Keratinocyte (primary cell): ENCODE data around the gene CYB5A. TPM values are rescaled to one million over a fixed set of nuclear protein-coding genes. Genes with fewer than 3 reads are reported as not detected.

Source experiments
- DNase-seq: peaks from one replicate; pipeline ENCODE4 v3.0.0-alpha.2; 2011; ENCODE audit warnings: low read depth, missing footprints, low spot score
- FAIRE-seq: peaks from 2 replicates; lab custom pipeline; 2011; peaks lifted over from hg19 to GRCh38; lab: Jason Lieb, UNC
- H2AFZ ChIP-seq: 2 replicates; pipeline ENCODE4 v1.6.0; 2012; ENCODE audit warnings: low read length, control low read depth, inconsistent platforms; ENCODE audit not compliant: control insufficient read depth
- H3K27ac ChIP-seq: 2 replicates; pipeline ENCODE4 v1.5.1; 2011; ENCODE audit warnings: low read length; ENCODE audit not compliant: control insufficient read depth, insufficient read depth
- H3K27me3 ChIP-seq: 3 replicates; pipeline ENCODE4 v1.6.0; 2011; ENCODE audit warnings: low read length; ENCODE audit not compliant: control insufficient read depth, insufficient read depth; ENCODE audit errors: extremely low read depth
- H3K36me3 ChIP-seq, 2 experiments: 2 replicates in 1 of 2; 3 replicates in 1 of 2; pipeline ENCODE4 v1.5.1; 2011; ENCODE audit warnings: low read length in 2 of 2, mild to moderate bottlenecking in 1 of 2; ENCODE audit not compliant: control insufficient read depth in 2 of 2, insufficient read depth in 2 of 2; ENCODE audit errors: extremely low read depth in 1 of 2
- H3K4me1 ChIP-seq: 3 replicates; pipeline ENCODE4 v1.5.1; 2011; ENCODE audit warnings: low read length; ENCODE audit not compliant: control insufficient read depth, insufficient read depth; ENCODE audit errors: extremely low read depth
- H3K4me2 ChIP-seq: 3 replicates; pipeline ENCODE4 v1.6.0; 2011; ENCODE audit warnings: low read depth, low read length; ENCODE audit not compliant: control insufficient read depth, insufficient read depth; ENCODE audit errors: extremely low read depth
- H3K4me3 ChIP-seq, 3 experiments: fragments of 200-600 bp in 1 of 3; sonication (generic) in 1 of 3; 2 replicates in 2 of 3; 3 replicates in 1 of 3; pipeline ENCODE4 v1.5.1; 2011 to 2016; ENCODE audit warnings: low read length in 3 of 3, mild to moderate bottlenecking in 3 of 3, control low read depth in 2 of 3, inconsistent platforms in 1 of 3, low read depth in 1 of 3, mixed read lengths in 1 of 3, mixed run types in 1 of 3, moderate library complexity in 1 of 3; ENCODE audit not compliant: control insufficient read depth in 2 of 3, insufficient read depth in 2 of 3; ENCODE audit errors: extremely low read depth in 1 of 3
- H3K79me2 ChIP-seq: 2 replicates; pipeline ENCODE4 v1.6.0; 2012; ENCODE audit warnings: low read length; ENCODE audit not compliant: control insufficient read depth, insufficient read depth
- H3K9ac ChIP-seq: 3 replicates; pipeline ENCODE4 v1.6.0; 2011; ENCODE audit warnings: low read length; ENCODE audit not compliant: control insufficient read depth, insufficient read depth; ENCODE audit errors: extremely low read depth
- H3K9me1 ChIP-seq: 3 replicates; pipeline ENCODE4 v1.6.0; 2011; ENCODE audit warnings: low read length; ENCODE audit not compliant: control insufficient read depth, insufficient read depth; ENCODE audit errors: extremely low read depth
- H3K9me3 ChIP-seq: 2 replicates; pipeline ENCODE4 v1.5.1; 2012; ENCODE audit warnings: low read depth, low read length; ENCODE audit not compliant: control insufficient read depth
- H4K20me1 ChIP-seq: 3 replicates; pipeline ENCODE4 v1.6.0; 2011; ENCODE audit warnings: low read length; ENCODE audit not compliant: control insufficient read depth, insufficient read depth; ENCODE audit errors: extremely low read depth
- EZH2 ChIP-seq: IDR thresholded peaks from one replicate; pipeline ENCODE4 v1.6.1; 2012; ENCODE audit warnings: inconsistent platforms, mild to moderate bottlenecking, low read length, moderate library complexity
- dilution Hi-C: fragments of 300-500 bp; cut with MboI; formaldehyde crosslinking; loops from one replicate; pipeline ENCODE4 v1.7.0; 2020; ENCODE audit warnings: low sequenced_read_pairs; ENCODE audit not compliant: extremely low pct_ligation_motif_present
- polyA plus RNA-seq, 5 experiments: library from polyadenylated mRNA; depleted of rRNA in 3 of 5; stranded (reverse) in 3 of 5; stranded (forward) in 1 of 5; unstranded in 1 of 5; fragments of >200 nt; gene quantifications; 1 replicate in 1 of 5; 2 replicates in 3 of 5; 3 replicates in 1 of 5; pipeline versions ENCODE4 v1.2.1 to v1.2.3, GENCODE V29; 2011 to 2012; ENCODE audit warnings: missing spikeins in 2 of 5, low read depth in 1 of 5, low replicate concordance in 1 of 5
- TF ChIP-seq, protein P1 (sequence below), 3 experiments: IDR thresholded peaks in 1 of 3; conservative IDR thresholded peaks in 1 of 3; optimal IDR thresholded peaks in 1 of 3; 2 replicates in 2 of 3; 3 replicates in 1 of 3; pipeline versions ENCODE3 to v1.5.1; 2011; ENCODE audit warnings: low read length in 3 of 3, mild to moderate bottlenecking in 3 of 3, moderate library complexity in 2 of 3, control low read depth in 1 of 3, inconsistent platforms in 1 of 3; ENCODE audit not compliant: insufficient read depth in 2 of 3; ENCODE audit errors: extremely low read depth in 1 of 3

The CYB5A gene
- polyA plus RNA-seq, 1 donor (not counting 4 experiments of a cell fraction or from before 2014, with no cell fraction given): 49.4 TPM

DNA sequence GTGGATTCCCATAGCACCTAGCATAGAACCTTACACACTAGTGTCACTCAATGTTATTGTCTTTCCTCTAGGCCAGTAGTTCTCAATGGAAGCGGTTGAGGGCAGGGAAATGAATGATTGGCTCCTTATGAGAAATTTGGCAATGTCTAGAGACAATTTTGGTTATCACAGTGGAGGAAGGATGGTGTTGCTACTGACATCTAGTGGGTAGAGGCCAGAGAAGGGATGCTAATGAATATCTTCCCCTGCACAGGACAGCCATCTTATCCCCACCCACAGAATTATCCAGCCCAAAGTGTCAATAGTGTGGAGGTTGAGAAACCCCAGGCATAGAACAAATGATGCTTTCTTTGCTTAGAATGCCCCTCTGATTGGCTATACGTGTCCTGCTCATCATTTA is 39.6 kb upstream of the CYB5A start:
- Histone ChIP-seq H2AFZ (no peak overlapping the region), H3K79me2 (no peaks in the 10 kb centered on the region), H4K20me1 (no peaks in the 10 kb centered on the region), H3K4me3 (no peak overlapping the region), H3K27ac (no peak overlapping the region), H3K9ac (no peak overlapping the region), H3K9me1 (no peaks in the 10 kb centered on the region), H3K9me3 (no peaks in the 10 kb centered on the region), H3K4me2 (no peak overlapping the region), H3K27me3 (no peaks in the 10 kb centered on the region), H3K4me1 (no peaks in the 10 kb centered on the region), H3K36me3 (no peaks in the 10 kb centered on the region)
- dilution Hi-C loops: no loop called here
- TF ChIP-seq EZH2: no peak
- TF ChIP-seq, protein P1, sequence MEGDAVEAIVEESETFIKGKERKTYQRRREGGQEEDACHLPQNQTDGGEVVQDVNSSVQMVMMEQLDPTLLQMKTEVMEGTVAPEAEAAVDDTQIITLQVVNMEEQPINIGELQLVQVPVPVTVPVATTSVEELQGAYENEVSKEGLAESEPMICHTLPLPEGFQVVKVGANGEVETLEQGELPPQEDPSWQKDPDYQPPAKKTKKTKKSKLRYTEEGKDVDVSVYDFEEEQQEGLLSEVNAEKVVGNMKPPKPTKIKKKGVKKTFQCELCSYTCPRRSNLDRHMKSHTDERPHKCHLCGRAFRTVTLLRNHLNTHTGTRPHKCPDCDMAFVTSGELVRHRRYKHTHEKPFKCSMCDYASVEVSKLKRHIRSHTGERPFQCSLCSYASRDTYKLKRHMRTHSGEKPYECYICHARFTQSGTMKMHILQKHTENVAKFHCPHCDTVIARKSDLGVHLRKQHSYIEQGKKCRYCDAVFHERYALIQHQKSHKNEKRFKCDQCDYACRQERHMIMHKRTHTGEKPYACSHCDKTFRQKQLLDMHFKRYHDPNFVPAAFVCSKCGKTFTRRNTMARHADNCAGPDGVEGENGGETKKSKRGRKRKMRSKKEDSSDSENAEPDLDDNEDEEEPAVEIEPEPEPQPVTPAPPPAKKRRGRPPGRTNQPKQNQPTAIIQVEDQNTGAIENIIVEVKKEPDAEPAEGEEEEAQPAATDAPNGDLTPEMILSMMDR (optimal IDR thresholded peaks at IDR 0.05 in 1 of 3, IDR thresholded peaks at IDR 0.05 in 1 of 3, conservative IDR thresholded peaks at IDR 0.05 in 1 of 3; ENCODE audit: extremely low read depth in 1 of 3, insufficient read depth in 2 of 3, low read length in 3 of 3): peak; percentile 29 to 71 (median 67)
- no peak for DNase-seq
- FAIRE-seq: peak; percentile 82

DNA sequence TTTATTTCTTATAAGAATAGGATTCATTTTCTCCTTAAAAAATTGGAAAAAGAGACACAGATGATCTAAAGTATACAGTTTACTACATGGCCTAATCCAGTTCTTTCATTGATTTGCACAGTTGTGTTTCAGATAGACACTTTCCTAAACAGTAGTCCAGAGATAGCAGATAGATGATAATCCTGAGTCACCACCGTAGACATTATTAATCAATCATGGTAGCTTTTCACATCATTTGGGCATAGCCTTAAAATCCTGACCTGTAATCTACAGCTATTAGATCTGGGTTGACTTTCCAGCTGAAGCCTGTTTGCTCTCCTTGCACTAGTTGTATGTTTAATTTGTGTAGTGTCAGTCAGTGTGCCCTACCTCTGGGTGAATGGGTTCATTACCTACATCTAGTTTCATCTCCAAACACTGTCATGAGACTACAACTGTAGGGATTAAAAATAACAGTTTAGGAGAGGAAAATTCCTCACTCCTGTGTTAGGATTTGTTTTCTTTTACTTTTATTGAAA is 38.0 kb upstream of the CYB5A start:
- Histone ChIP-seq H4K20me1 (no peaks in the 10 kb centered on the region), H3K27ac (no peak overlapping the region), H3K9me3 (no peaks in the 10 kb centered on the region), H3K4me3 (no peak overlapping the region), H3K36me3 (no peaks in the 10 kb centered on the region), H3K9me1 (no peaks in the 10 kb centered on the region), H3K79me2 (no peaks in the 10 kb centered on the region), H3K4me1 (no peaks in the 10 kb centered on the region), H3K9ac (no peak overlapping the region), H3K4me2 (no peak overlapping the region), H3K27me3 (no peaks in the 10 kb centered on the region), H2AFZ (no peak overlapping the region)
- DNase-seq (no peak), FAIRE-seq (no peak)
- TF ChIP-seq, protein P1 (optimal IDR thresholded peaks at IDR 0.05 in 1 of 3, IDR thresholded peaks at IDR 0.05 in 1 of 3, conservative IDR thresholded peaks at IDR 0.05 in 1 of 3; ENCODE audit: extremely low read depth in 1 of 3, insufficient read depth in 2 of 3, low read length in 3 of 3): no peak
- no peak for TF ChIP-seq EZH2
- dilution Hi-C loops: no loop called here
